Endothelial cell of umbilical vein (primary cell): Measurements from ENCODE around the gene SRD5A1.

ENCODE experiments used
- EZH2 ChIP-seq: IDR thresholded peaks from 2 replicates; pipeline ENCODE4 v1.6.1; 2012; ENCODE audit warnings: borderline replicate concordance, low read depth, mild to moderate bottlenecking, moderate library complexity, low read length, inconsistent platforms; ENCODE audit not compliant: severe bottlenecking
- FOS ChIP-seq: IDR thresholded peaks from 2 replicates; pipeline ENCODE4 v1.6.1; 2011; ENCODE audit warnings: mild to moderate bottlenecking, low read length, moderate library complexity, borderline replicate concordance; ENCODE audit not compliant: insufficient read depth
- GATA2 ChIP-seq: IDR thresholded peaks from 2 replicates; pipeline ENCODE4 v1.7.0; 2011; ENCODE audit warnings: low read depth, mild to moderate bottlenecking, moderate library complexity, mixed read lengths, low read length; ENCODE audit not compliant: insufficient read length, insufficient read depth
- POLR2A ChIP-seq: IDR thresholded peaks from 2 replicates; pipeline ENCODE4 v1.6.1; 2012; ENCODE audit warnings: low read depth, mild to moderate bottlenecking, control low read depth, low read length
- POLR2AphosphoS5 ChIP-seq: IDR thresholded peaks from 2 replicates; pipeline ENCODE4 v1.6.1; 2012; ENCODE audit warnings: low read depth, mild to moderate bottlenecking, control low read depth, low read length, moderate library complexity; ENCODE audit not compliant: insufficient read depth
- TF ChIP-seq, protein P1 (sequence below), 2 donors: IDR thresholded peaks; 1 replicate in 1 of 2; 2 replicates in 1 of 2; pipeline ENCODE4 v1.5.1; 2011; ENCODE audit warnings: low read length in 2 of 2, mild to moderate bottlenecking in 2 of 2, moderate library complexity in 2 of 2, control low read depth in 1 of 2, inconsistent platforms in 1 of 2, low read depth in 1 of 2; ENCODE audit not compliant: insufficient read depth in 1 of 2; ENCODE audit errors: extremely low read depth in 1 of 2
- TF ChIP-seq, protein P2 (sequence below): IDR thresholded peaks from 2 replicates; pipeline ENCODE4 v1.6.1; 2011; ENCODE audit not compliant: insufficient read depth, insufficient read length

DNA sequence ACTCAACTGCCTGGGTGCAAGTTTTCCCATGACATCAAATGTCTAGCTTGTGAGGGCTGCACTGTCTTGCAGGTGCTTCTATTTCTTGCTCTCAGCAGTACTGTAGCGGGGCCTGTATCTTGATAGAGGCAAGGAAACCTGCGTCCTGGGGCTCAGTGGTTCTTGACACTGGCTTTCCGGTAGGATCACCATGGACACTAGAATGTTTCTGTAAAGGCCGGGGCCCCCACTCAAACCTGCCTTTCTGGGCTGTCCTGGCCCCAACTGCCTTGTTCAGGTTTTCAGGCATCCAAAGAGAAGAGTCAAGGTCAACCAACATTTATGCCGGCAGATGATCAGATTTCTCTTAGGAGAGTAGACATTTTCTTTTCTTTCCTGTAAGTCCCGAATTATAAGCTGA lies 53.3 kb downstream of the SRD5A1 start:
- TF ChIP-seq POLR2AphosphoS5 (no peak), POLR2A (no peak), GATA2 (no peak), FOS (no peak), EZH2 (no peak)
- TF ChIP-seq, protein P1, sequence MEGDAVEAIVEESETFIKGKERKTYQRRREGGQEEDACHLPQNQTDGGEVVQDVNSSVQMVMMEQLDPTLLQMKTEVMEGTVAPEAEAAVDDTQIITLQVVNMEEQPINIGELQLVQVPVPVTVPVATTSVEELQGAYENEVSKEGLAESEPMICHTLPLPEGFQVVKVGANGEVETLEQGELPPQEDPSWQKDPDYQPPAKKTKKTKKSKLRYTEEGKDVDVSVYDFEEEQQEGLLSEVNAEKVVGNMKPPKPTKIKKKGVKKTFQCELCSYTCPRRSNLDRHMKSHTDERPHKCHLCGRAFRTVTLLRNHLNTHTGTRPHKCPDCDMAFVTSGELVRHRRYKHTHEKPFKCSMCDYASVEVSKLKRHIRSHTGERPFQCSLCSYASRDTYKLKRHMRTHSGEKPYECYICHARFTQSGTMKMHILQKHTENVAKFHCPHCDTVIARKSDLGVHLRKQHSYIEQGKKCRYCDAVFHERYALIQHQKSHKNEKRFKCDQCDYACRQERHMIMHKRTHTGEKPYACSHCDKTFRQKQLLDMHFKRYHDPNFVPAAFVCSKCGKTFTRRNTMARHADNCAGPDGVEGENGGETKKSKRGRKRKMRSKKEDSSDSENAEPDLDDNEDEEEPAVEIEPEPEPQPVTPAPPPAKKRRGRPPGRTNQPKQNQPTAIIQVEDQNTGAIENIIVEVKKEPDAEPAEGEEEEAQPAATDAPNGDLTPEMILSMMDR (IDR thresholded peaks at IDR 0.05; ENCODE audit: extremely low read depth in 1 of 2, insufficient read depth in 1 of 2, low read depth in 1 of 2, low read length in 2 of 2), result no peak
- TF ChIP-seq, protein P2, sequence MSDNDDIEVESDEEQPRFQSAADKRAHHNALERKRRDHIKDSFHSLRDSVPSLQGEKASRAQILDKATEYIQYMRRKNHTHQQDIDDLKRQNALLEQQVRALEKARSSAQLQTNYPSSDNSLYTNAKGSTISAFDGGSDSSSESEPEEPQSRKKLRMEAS, result no peak
